Left ventricle myocardium superior (tissue), 1 donor: ENCODE results near the gene HSD17B4. TPM values are rescaled to one million over a fixed set of nuclear protein-coding genes. Genes with fewer than 3 reads are reported as not detected.
A peak's percentile ranks its signal among the peaks of the same experiment; 100 is the strongest.
"Not testable (repeated sequence)": the region's sequence is repeated elsewhere in the genome, so short reads cannot be mapped to it uniquely, and the experiment has no call there.

ENCODE experiments used
- ATAC-seq: fragments of 200-7000 bp; cut with Tn5 transposase; one replicate; pipeline ENCODE4 v1.9.1; 2020; ENCODE audit warnings: mild to moderate bottlenecking, moderate library complexity
- DNase-seq: peaks from one replicate; pipeline ENCODE4 v3.0.0-alpha.2; 2020
- intact Hi-C: fragments of 100-400 bp; cut with micrococcal nuclease; formaldehyde crosslinking; loops from one replicate; pipeline ENCODE4 v1.11.0; 2022
- total RNA-seq: library from RNA; stranded (reverse); fragmentation: NEBNext Ultra II Directional; extraction: Animal tissue kit (Norgen Biotek cat#: 25700); gene quantifications from one replicate; pipeline ENCODE4 v1.2.1, GENCODE V29; 2021
- donor health status: DM: no; HTN: yes; CAD: no; lungs with severe emphysema.

The HSD17B4 gene
- total RNA-seq, 1 donor from 2014 or later: 290 TPM

- DNase-seq: no peak
These were observed 17.9 kb downstream of the HSD17B4 start for GRCh38 chr5:119470105-119470763.

GRCh38 chr5:119470851-119471451, 18.7 kb downstream of the HSD17B4 start:
- intact Hi-C loops: no loop called here
- DNase-seq: no peak
- ATAC-seq: no peak

More at GRCh38 chr5:119470105-119470763, 17.9 kb downstream of the HSD17B4 start:
- intact Hi-C loops: no loop called here
- peak; percentile 15 for ATAC-seq

- DNase-seq (no peak), ATAC-seq (no peak)
- intact Hi-C loops: no loop called here
These were observed 20.9 kb downstream of the HSD17B4 start for GRCh38 chr5:119473241-119473640.

GRCh38 chr5:119476341-119476740, 24.0 kb downstream of the HSD17B4 start:
- intact Hi-C loops: no loop called here
- no peak for DNase-seq
- ATAC-seq: no peak

GRCh38 chr5:119478781-119479180, 26.5 kb downstream of the HSD17B4 start:
- intact Hi-C loops: no loop called here
- no peak for DNase-seq
- ATAC-seq: no peak

GRCh38 chr5:119480629-119481028, 28.3 kb downstream of the HSD17B4 start:
- intact Hi-C loops, ATAC-seq, DNase-seq: not testable (repeated sequence)

- DNase-seq: no peak
- intact Hi-C loops: no loop called here
- ATAC-seq: no peak
These were observed 30.9 kb downstream of the HSD17B4 start for GRCh38 chr5:119483155-119483554.

GRCh38 chr5:119484884-119485283, 32.6 kb downstream of the HSD17B4 start:
- intact Hi-C loops: no loop called here
- ATAC-seq (no peak), DNase-seq (no peak)

GRCh38 chr5:119501671-119502179, 49.4 kb downstream of the HSD17B4 start:
- intact Hi-C loops: no loop called here
- DNase-seq: no peak
- no peak for ATAC-seq

- intact Hi-C loops, ATAC-seq, DNase-seq: not testable (repeated sequence)
These were observed 51.6 kb downstream of the HSD17B4 start for GRCh38 chr5:119503939-119504338.

GRCh38 chr5:119512277-119512676, 60.0 kb downstream of the HSD17B4 start:
- no peak for DNase-seq
- intact Hi-C loops: no loop called here
- no peak for ATAC-seq

GRCh38 chr5:119515192-119515591, 62.9 kb downstream of the HSD17B4 start:
- DNase-seq: no peak
- intact Hi-C loops: no loop called here
- no peak for ATAC-seq

- ATAC-seq, intact Hi-C loops, DNase-seq: not testable (repeated sequence)
These were observed 64.8 kb downstream of the HSD17B4 start for GRCh38 chr5:119517115-119517514.

GRCh38 chr5:119521232-119521631, 68.9 kb downstream of the HSD17B4 start:
- intact Hi-C loops: no loop called here
- no peak for ATAC-seq
- no peak for DNase-seq

GRCh38 chr5:119522841-119523240, 70.5 kb downstream of the HSD17B4 start:
- intact Hi-C loops: no loop called here
- DNase-seq (no peak), ATAC-seq (no peak)

- DNase-seq (no peak), ATAC-seq (no peak)
- intact Hi-C loops: no loop called here
These were observed 72.2 kb downstream of the HSD17B4 start for GRCh38 chr5:119524485-119524884.

- intact Hi-C loops: no loop called here
- no peak for ATAC-seq
- no peak for DNase-seq
These were observed 75.1 kb downstream of the HSD17B4 start for GRCh38 chr5:119527351-119527750.

GRCh38 chr5:119529811-119530210, 77.5 kb downstream of the HSD17B4 start:
- intact Hi-C loops: no loop called here
- no peak for ATAC-seq
- no peak for DNase-seq

GRCh38 chr5:119532637-119533036, 80.3 kb downstream of the HSD17B4 start:
- intact Hi-C loops: no loop called here
- ATAC-seq: no peak
- DNase-seq: no peak

GRCh38 chr5:119537704-119538103, 85.4 kb downstream of the HSD17B4 start:
- DNase-seq (no peak), ATAC-seq (no peak)
- intact Hi-C loops: no loop called here

- ATAC-seq (peak; percentile 35), DNase-seq (no peak)
- intact Hi-C loops: no loop called here
These were observed 89.4 kb downstream of the HSD17B4 start for GRCh38 chr5:119541716-119542115.
